GM19099 (cell line): ENCODE data around the gene SPAG4.

ENCODE experiments used
- POLR2A ChIP-seq: IDR thresholded peaks from 3 replicates; pipeline ENCODE4 v1.6.1; 2011; ENCODE audit warnings: low read depth; ENCODE audit not compliant: insufficient read length; ENCODE audit errors: extremely low read depth

SPAG4 gene

DNA sequence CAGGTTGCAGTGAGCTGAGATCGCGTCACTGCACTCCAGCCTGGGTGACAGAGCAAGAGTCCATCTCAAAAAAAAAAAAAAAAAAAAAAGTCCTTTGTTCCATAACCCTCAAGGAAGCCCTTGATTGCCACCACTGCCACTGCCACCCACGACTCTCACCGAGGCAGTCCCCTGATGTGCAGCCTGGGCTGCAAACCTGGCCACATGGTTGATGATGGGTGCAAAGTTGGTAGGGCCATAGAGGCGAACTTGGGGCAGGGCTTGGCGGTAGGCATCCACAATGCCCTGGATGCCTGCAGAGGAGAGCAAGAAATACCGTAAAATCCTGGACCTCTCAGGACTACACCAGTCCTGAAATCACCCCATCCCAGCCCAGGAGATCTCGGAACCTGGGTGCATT lies 11.5 kb downstream of the SPAG4 start:
- no peak for TF ChIP-seq POLR2A

DNA sequence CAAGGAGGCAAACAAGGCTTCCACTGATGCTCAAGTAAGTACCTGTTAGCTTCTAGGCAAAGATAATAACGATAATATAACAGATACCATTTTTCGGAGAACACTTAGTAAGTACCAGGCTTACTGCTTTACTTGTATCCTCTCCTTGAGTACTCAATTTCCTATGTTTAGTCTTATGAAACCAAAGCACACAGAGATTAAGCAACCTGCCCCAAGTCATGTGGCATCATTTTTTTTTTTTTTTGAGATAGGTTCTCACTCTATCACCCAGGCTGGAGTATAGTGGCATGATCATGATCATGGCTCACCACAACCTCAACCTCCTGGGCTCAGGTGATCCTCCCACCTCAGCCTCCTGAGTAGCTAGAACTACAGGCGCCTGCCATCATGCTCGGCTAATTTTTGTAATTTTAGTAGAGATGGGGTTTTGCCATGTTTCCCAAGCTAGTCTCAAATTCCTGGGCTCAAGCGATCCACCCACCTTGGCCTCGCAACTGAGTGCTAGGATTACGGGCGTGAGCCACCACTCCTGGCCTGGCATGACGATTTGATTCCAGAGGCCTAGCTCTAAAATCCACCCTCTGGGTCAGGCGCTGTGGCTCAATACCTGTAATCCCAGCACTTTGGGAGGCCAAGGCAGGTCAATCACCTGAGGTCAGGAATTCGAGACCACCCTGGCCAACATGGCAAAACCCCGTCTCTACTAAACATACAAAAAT lies 14.0 kb downstream of the SPAG4 start:
- no peak for TF ChIP-seq POLR2A

DNA sequence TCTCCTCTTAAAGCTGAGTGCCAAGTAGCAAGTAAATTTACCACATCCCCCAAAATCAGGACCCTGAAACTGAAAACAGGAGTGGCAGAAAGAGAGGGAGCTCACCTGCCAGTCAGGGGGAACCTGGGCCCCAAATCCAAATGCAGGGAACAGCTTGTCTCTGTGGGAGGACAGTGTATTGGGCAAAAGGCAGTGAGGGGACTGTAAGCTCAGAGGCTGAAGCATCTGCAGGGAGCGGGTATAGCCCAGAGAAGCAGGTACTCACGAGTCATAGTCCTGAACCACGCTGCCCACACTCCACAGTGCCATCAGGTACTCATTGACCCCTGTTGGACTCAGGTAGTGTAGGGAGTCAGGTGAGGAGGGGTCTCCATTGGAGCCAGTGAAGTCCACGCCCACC lies 15.0 kb downstream of the SPAG4 start:
- no peak for TF ChIP-seq POLR2A

DNA sequence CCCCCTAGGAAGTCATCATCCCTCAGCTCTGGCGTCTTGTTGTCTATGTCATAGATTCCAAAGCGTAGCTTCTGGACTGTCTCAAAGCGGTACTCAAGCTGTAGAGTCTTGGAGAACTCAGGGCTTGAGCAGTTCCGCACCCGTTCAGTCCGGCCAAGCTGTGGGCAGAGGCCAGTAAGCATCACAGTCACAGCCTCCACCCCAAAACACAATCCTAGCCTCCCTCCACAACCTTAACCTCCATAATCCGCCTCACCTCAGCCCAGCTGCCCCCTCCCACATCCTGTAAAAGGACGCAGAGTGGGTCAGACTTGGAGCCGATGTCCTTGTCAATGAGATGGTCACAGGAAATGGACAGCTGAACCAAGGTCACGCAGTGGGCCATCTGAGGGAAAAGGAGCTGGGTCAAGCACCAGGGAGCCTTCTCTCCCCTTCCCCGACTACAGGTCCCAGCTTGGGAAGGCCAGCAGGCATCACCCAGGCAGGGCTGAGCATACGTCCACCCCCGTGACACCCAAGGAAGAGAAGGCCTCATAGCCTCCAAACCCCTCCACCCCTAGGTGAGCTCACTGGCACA lies 17.0 kb downstream of the SPAG4 start:
- TF ChIP-seq POLR2A = no peak

DNA sequence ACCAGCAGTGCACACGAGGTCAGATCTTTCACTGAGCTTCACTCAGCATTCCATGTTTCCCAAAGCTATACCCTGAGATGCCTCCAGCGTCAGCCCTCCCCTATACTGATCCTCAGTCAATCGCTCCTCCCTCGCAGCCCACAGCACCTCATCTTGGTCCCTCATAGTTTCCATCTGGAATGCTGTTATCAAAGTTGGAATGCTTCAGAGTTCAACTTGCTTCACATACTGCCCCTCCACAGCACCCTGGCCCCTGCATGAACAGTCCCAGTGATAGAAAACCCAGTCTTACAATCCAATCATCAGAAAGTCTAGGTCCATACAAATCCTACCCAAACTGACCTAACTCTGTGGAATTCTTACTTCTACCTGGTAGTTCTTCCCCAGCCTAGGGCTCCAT lies 20.0 kb downstream of the SPAG4 start:
- TF ChIP-seq POLR2A = no peak

DNA sequence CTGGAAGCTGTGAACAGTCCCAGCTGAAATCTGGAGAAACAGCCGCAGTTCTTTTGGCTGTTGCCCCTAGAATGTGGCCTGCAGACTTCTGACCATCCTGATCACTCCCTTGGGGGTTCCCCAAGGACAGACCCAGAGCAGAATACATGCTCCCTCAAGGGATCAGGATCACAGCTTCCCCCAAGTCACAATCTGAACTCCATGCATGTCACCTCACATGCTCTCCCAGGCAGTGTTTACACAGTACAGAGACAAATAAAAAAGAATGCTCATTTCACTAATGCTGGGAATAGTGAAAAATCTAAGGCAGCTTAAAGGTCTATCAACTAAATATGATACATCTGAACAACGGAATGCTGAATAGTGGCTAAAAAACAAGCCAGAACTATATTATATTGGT lies 20.5 kb downstream of the SPAG4 start:
- TF ChIP-seq POLR2A = no peak

DNA sequence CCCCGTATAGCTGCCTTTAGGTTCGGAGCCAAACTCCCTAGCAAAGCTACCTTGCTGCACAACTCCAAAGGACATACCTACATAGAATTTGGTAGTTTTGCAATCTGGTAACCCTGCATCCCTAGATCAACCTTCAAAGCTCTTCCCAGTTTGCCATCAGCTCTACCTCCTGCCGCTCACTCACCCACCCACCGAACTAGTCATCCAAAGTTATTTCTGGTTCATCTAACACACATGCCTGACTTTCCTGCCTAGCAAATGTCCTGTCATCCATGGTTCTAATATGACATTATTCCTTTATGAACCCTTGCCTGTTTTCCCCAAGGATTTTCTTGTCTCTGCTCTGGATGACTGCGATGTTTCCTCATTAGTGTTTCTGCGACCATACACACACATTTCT lies 21.6 kb downstream of the SPAG4 start:
- no peak for TF ChIP-seq POLR2A

DNA sequence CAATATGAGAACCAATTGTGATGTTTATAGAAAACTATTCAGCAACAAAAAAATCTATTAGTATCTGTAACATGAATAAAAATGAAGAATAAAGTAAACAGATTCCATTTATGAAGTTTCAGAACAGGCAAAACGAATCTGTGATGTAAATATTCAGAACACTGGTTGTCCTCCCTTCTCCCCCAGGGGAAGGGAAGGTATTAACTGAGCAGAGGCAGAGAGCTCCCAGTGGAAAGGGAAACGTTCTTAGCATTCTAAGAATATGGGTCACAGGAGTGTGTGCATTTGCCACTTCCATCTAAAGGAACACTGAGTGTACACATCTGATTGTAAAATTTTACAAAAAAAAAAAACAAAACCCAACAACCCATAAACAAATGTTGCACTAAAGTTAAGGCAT lies 23.1 kb downstream of the SPAG4 start:
- TF ChIP-seq POLR2A = no peak

DNA sequence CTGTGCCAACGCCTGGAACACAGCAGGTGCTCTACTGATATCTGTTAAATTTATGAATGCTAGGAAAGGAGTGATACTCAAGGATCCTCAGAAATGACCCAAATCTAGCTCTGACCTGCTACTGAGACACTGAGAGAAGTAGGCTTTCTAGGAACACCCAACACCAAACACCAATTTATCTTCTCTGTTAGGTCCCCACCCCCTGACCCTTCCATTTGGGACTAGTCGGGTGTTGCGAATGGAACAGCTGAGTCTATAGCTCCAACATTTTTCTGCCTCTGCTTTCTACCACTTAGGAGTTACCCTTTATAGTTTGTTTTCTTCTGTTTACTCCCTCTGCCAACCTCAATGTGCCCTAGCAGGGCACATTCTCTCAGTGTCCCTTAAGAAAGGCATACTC lies 25.1 kb downstream of the SPAG4 start:
- no peak for TF ChIP-seq POLR2A

DNA sequence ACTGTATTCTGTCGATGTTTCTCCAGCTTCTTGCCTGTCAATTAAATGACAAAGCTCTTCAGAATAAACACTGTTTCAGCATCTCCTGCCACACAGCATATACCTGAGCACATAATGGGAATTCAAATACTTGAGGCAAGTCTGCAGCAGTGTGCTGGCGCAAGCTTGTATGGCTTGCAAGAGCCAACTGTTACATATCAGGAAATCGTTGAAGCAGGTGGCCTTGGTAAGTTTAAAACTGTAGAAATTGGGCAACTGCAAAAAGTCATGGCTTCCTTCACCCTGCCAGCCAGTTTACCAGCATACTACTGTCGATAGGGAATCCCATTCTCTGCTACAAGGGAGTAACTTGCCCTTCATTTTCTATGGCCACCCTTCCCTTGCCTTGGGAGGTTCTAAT lies 26.1 kb downstream of the SPAG4 start:
- TF ChIP-seq POLR2A = no peak

DNA sequence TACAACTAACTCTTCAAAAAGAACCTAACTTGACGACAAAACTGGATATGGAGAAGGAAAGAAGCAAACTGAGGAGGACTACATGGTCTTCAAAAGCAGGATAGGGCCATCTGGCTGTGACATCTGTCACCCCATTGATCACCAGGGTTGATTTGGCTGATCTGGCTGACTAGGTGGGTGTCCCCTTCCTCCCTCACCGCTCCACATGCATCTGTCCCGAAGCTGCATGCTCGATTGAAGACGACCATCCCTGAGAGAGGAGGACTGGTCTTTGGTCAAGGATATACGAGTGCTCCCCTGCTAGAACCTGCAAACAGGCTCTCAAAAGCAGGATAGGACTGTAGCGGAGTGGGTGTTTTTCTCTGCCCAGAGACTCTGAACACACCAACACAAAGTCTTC lies 27.4 kb downstream of the SPAG4 start:
- no peak for TF ChIP-seq POLR2A

DNA sequence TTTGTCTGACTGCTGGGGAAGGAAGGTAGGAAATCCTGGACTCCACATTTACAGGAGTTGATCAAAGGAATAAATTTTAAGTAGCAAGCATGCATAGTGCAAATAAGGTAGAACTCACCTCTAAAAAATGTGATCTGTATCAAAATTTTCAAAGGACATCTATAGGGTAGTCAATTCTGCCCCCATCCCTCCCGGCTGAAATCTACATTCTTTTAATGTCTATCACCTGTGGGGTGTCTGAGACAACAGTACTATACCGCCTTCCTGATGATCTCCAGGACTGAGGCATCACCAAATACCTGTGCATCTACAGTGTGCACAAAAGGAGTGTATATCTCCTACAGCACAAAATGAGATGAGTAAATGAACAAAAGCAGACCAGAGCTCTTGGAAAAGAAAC lies 29.2 kb downstream of the SPAG4 start:
- no peak for TF ChIP-seq POLR2A

DNA sequence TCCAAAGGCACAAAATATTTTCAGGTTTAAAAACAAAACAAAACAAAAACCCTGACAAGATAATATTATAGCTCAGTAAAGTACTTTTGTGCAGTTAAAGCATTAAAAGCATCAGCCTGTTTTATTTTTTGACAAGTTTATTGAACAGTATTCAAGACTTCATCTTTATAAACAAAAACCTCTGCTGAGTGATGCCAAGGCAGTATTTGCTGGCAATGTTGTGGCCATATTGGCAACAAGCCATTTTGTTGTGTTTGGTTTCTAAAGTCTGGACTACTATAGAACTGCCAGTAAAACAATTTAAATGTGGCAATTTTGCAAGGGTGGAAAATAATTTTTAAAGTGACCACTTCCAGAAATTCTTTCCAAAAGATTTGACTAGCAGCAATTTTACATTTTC lies 33.2 kb downstream of the SPAG4 start:
- no peak for TF ChIP-seq POLR2A

DNA sequence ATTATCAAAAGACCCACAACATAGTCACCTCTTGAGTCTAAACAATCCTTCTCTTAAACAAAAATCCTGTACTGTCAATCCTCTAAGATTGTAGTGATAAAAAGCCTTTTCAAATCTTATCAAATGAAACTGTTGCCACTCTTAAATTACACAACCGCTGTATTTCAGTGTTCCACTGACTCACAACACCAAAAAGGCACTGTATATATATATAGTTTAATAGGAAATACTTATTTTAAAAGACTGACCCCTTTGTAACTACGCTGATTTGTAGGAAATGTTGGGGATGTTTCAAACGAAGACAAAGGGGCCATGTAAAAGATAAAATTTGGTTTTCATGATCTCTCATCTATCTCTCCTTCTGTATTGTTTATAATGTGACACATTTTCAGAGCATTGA lies 35.0 kb downstream of the SPAG4 start:
- no peak for TF ChIP-seq POLR2A

DNA sequence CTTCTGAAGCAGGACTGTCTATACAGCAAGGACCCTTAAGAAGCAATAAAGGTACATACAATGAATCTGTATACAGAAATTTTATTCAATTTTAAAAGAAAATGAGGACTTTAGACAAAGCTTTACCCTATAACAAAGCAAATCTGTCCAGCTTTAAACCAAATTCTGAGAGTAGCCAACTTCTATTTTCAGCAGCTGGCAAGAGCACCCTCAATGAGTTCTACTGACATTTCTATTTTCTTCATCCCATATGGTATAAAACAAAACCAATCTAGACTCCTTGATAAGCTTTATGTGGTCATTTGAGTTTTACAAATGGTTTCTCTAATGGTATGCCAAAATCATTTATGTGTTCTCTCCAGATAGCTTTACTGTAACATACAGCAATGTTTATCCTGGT lies 36.3 kb downstream of the SPAG4 start:
- no peak for TF ChIP-seq POLR2A

DNA sequence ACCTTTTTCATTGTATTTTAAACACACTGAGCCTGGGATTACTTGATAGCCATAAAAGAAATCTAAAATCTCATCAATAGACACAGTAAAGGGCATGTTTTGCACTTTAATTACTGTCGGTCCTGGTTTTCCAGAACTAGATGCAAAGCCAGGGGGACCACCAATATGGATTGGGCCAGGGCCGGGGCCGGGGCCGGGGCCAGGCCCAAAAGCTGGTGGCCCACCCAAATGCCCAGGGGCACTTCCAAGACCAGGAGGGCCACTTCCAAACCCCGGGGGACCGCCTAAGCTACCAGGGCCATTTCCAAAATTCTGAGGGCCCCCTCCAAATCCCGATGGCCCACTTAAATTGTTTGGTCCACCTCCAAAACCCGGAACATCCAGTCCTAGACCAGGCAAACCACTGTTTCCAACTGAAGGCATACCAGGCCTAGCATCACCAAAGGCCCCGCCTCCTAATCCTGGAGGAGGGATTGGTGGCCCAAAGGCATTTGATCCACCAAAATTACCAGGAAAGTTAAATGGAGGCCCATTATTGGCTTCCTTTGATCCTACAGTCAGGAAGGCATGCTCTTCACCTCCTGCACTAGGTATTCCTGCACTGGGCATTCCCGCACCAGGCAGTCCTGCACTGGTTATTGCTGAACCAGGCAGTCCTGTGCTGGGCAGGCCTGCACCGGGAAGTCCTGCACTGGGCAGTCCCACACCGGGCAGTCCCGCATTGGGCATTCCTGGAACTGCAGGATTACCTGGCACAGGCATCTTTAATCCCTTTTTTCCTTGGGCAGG lies 37.2 kb downstream of the SPAG4 start:
- TF ChIP-seq POLR2A = no peak

DNA sequence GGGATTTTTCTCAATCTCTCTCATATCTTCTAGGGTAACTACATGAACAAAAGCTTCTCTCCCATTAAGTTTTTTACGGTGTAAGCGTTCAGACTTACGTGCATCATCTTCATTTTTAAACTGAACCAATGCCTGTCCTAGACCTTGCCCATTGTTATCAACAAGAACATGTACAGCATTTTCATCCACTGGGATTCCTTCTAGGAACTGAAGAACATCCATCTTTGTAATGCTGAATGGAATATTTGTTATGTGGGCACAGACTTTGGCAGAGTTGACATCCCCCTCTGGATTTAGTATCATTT lies 37.8 kb downstream of the SPAG4 start:
- no peak for TF ChIP-seq POLR2A

DNA sequence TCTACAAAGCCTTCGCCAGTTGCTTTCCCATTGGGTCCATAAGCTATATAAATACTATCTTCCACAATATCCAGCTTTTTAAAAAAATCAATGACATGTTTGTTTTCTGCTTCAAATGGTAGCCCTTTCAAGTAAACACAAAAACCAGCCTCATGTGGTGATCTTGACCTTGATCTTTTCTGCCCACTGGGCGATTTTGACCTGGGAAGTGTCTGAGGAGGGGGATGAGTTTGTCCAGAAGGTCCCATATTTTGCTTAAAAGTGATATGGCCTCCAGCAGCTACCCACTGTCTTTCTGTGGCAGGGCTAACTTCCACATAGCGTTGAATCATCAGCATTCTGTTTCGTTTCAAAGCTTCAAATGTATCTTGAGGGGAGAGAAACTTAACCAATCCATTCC lies 38.3 kb downstream of the SPAG4 start:
- no peak for TF ChIP-seq POLR2A
